Body of pancreas (tissue), 4 donors: ENCODE data around the gene SCN4A. TPM values are rescaled to one million over a fixed set of nuclear protein-coding genes. Genes with fewer than 3 reads are reported as not detected.

ENCODE experiments used
- ATAC-seq: fragments of 150-250 bp; one replicate; pipeline ENCODE4 v1.9.1; 2016
- DNase-seq, 4 donors: peaks; one replicate each; pipeline ENCODE4 v3.0.0-alpha.2; 2019
- H3K27ac ChIP-seq, 4 donors: fragments of 200-600 bp; sonication (generic); 1 replicate in 3 of 4; 2 replicates in 1 of 4; pipeline versions ENCODE4 v1.5.1 to v1.6.1; 2016 to 2019; ENCODE audit warnings: mild to moderate bottlenecking in 1 of 4, mixed read lengths in 1 of 4, moderate library complexity in 1 of 4
- H3K27me3 ChIP-seq, 2 donors: fragments of 200-600 bp; sonication (generic); one replicate each; pipeline ENCODE4 v1.6.0; 2016; ENCODE audit warnings: mild to moderate bottlenecking in 1 of 2
- H3K36me3 ChIP-seq, 2 donors: fragments of 200-600 bp; sonication (generic); replicated peaks in 1 of 2; 2 replicates each; pipeline ENCODE4 v1.5.1; 2016; ENCODE audit warnings: low read depth in 2 of 2; ENCODE audit not compliant: insufficient read depth in 1 of 2
- H3K4me1 ChIP-seq: fragments of 200-600 bp; sonication (generic); one replicate; pipeline ENCODE4 v1.6.0; 2016
- H3K4me3 ChIP-seq, 2 donors: fragments of 200-600 bp; sonication (generic); 1 replicate in 1 of 2; 2 replicates in 1 of 2; pipeline ENCODE4 v1.5.1; 2016 to 2019
- H3K9me3 ChIP-seq, 3 donors: fragments of 200-600 bp; sonication (generic); 1 replicate in 2 of 3; 2 replicates in 1 of 3; pipeline ENCODE4 v1.5.1; 2016
- CTCF ChIP-seq, 7 experiments: fragments of 450-650 bp in 4 of 7; fragments of 200-600 bp in 3 of 7; sonication (generic) in 3 of 7; IDR thresholded peaks; one replicate each; pipeline ENCODE4 v1.5.1; 2016 to 2019; ENCODE audit warnings: antibody characterized with exemption in 7 of 7
- POLR2A ChIP-seq, 3 donors: fragments of 450-650 bp; IDR thresholded peaks; one replicate each; pipeline ENCODE4 v1.6.1; 2016; ENCODE audit warnings: antibody characterized with exemption in 3 of 3, mild to moderate bottlenecking in 2 of 3
- WGBS, 2 donors: methylation state at CpG; one replicate each; pipeline ENCODE4 v1.1.5; 2017; 5-methylcytosine and 5-hydroxymethylcytosine counted together
- intact Hi-C: fragments of 100-400 bp; cut with DNase I; formaldehyde crosslinking; loops from one replicate; pipeline ENCODE4 v1.15.1; 2023
- total RNA-seq, 2 donors: library from RNA; depleted of rRNA; stranded (reverse); fragments of >200 nt; gene quantifications; one replicate each; pipeline ENCODE4 v1.1.0, GENCODE V29; 2016

SCN4A gene
- total RNA-seq, 2 donors from 2014 or later, result 0.26 to 1.3 TPM

DNA sequence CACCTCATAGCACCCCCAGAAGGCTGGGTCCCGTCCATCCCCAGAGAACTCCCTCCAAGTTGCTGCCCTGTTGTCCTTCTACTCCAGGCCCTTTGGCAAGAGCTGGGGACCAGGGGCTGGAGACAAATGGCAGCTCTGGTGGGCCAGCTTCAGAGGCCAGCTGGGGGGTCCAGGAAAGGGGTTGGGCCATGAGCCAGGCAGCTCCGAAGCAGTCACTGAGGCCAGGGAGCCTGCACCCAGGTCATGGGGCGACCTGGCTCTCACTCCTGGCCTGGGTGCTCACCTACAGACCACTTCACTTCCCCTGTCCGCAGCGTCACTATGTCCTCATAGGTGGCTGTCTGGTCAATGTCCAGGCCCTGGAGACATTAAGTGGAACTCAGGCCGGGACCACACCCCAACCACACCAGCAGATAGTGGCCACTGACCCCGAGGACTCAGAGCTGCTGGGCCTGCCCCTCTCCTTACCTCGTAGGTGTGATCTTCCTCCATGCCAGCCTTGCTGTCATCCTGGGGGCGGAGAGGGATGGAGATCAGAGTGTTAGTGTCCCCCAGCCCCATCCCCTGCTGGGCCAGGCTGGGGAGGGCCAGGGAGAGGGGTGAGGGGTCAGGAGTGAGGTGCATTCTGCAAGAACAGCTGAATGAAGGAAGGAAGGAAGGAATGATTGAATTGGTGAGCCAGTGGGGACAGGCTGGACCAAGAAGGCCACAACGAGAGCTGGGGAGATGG lies 43.6 kb downstream of the SCN4A start:
- Histone ChIP-seq H3K4me3 (no peak overlapping the region), H3K27ac (no peak overlapping the region), H3K9me3 (no peaks in the 10 kb centered on the region), H3K4me1 (no peaks in the 10 kb centered on the region), H3K36me3 (no peaks in the 10 kb centered on the region), H3K27me3 (no peaks in the 10 kb centered on the region)
- intact Hi-C loops, result loop anchor here (10.0 kb wide), 1 partner anchor 356 kb away; no protein-coding TSS in a partner anchor
- DNase-seq (no peak), ATAC-seq (no peak)
- no peak for TF ChIP-seq POLR2A (IDR thresholded peaks at IDR 0.05)
- TF ChIP-seq CTCF (IDR thresholded peaks at IDR 0.05), result no peak
- WGBS, 2 donors, result 79 to 100% methylated on average over 2 to 10 of the region's 10 CpGs

- intact Hi-C loops, result loop anchor here (10.0 kb wide), 1 partner anchor 357 kb away; no protein-coding TSS in a partner anchor
- Histone ChIP-seq H3K9me3 (no peaks in the 10 kb centered on the region), H3K27me3 (no peaks in the 10 kb centered on the region), H3K4me3 (no peak overlapping the region), H3K36me3 (no peaks in the 10 kb centered on the region), H3K27ac (no peak overlapping the region), H3K4me1 (no peaks in the 10 kb centered on the region)
- DNase-seq (no peak), ATAC-seq (no peak)
- TF ChIP-seq CTCF (IDR thresholded peaks at IDR 0.05) (no peak), POLR2A (IDR thresholded peaks at IDR 0.05) (no peak)
- 87 to 100% methylated on average over 2 to 10 of the region's 10 CpGs for WGBS, 2 donors
Observed at GRCh38 chr17:63928172-63928666, 44.5 kb downstream of the SCN4A start.

DNA sequence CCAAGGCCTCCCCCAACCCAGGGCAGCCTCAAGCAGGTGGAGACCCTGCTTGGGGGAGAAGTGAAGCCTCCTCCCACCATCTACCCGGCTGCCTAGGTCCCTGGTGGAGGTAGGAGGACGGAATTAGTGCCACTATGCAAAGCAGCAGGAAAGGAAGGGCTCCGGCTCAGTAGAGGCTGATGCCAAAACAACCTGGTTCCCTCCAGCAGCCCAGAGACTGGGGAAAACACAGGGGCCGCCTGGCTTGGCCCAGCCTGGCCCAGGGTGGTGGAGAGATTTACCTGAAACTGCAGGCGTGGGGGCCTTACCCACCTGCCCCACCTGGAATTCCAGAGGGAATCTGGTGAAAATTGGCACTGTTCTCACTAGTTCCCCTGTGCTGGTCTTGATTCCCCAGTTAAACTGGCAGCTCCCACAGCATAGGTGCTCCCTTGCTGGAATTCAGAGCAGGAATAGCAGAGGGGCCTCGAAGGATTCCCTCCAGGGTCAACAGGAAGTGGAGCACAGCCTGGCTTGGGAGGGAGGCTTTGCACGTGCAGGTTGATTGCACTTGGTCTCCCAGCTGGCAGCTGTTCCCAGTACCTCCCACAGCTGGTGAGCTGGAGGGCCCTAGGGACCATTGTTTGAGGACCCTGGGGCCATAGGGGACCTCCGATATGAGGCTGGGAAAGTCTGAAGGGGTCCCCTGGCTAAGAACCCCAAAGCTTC lies 45.1 kb downstream of the SCN4A start:
- DNase-seq (no peak), ATAC-seq (no peak)
- Histone ChIP-seq H3K4me3 (no peak overlapping the region), H3K27ac (no peak overlapping the region), H3K9me3 (no peaks in the 10 kb centered on the region), H3K4me1 (no peaks in the 10 kb centered on the region), H3K27me3 (no peaks in the 10 kb centered on the region), H3K36me3 (no peaks in the 10 kb centered on the region)
- intact Hi-C loops, result loop anchor here (10.0 kb wide), 1 partner anchor 357 kb away; no protein-coding TSS in a partner anchor
- WGBS, 2 donors, result 58 to 60% methylated on average over 6 to 8 of the region's 8 CpGs
- TF ChIP-seq CTCF (IDR thresholded peaks at IDR 0.05), result no peak
- no peak for TF ChIP-seq POLR2A (IDR thresholded peaks at IDR 0.05)

DNA sequence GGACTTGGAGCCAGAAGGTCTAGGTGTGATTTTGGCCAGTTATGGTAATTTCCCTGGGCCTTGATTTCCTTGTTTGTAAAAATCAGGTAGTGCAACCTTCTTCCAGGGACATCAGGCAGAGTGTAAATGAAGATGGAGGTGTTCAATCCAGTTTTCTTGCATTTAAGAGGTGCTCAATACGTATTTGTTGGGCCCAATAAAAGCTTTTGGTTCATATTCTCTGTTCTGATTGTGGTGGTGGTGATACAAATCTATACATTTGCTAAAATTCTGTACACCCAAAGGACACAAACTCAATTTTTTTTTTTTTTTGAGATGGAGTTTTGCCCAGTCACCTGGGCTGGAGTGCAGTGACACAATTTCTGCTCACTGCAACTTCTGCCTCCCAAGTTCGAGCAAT lies 46.6 kb downstream of the SCN4A start:
- ATAC-seq (no peak), DNase-seq (no peak)
- intact Hi-C loops, result loop anchor here (10.0 kb wide), 1 partner anchor 359 kb away; no protein-coding TSS in a partner anchor
- Histone ChIP-seq H3K9me3 (no peaks in the 10 kb centered on the region), H3K27me3 (no peaks in the 10 kb centered on the region), H3K4me1 (no peaks in the 10 kb centered on the region), H3K4me3 (no peak overlapping the region), H3K27ac (no peak overlapping the region), H3K36me3 (no peaks in the 10 kb centered on the region)
- TF ChIP-seq POLR2A (IDR thresholded peaks at IDR 0.05), result no peak
- TF ChIP-seq CTCF (IDR thresholded peaks at IDR 0.05), result no peak
- WGBS, 2 donors, result 91% methylated on average over 2 of the region's 2 CpGs
